Hematopoietic multipotent progenitor cell treated with erythropoietin and hydrocortisone succinate and interleukin-3 and kit ligand, for 4 days (in vitro differentiated cells): Measurements from ENCODE around the gene SLC4A4.

Source experiments
- DNase-seq: peaks from one replicate; pipeline ENCODE4 v3.0.0-alpha.2; 2015

Gene SLC4A4

GRCh38 chr4:71549516-71550160, 210.8 kb downstream of the SLC4A4 start:
- DNase-seq: no peak

- peak; percentile 5 for DNase-seq
These were observed 211.7 kb downstream of the SLC4A4 start for GRCh38 chr4:71550220-71551165.

GRCh38 chr4:71553605-71554004, 214.8 kb downstream of the SLC4A4 start:
- peak; percentile 49 for DNase-seq

- no peak for DNase-seq
These were observed 215.2 kb downstream of the SLC4A4 start for GRCh38 chr4:71554025-71554424.

GRCh38 chr4:71558248-71558647, 219.4 kb downstream of the SLC4A4 start:
- no peak for DNase-seq

GRCh38 chr4:71559957-71560571, 221.2 kb downstream of the SLC4A4 start:
- DNase-seq: no peak

- no peak for DNase-seq
These were observed 226.0 kb downstream of the SLC4A4 start for GRCh38 chr4:71564775-71565174.

- DNase-seq: no peak
These were observed 228.0 kb downstream of the SLC4A4 start for GRCh38 chr4:71566856-71567255.

GRCh38 chr4:71568131-71568530, 229.3 kb downstream of the SLC4A4 start:
- no peak for DNase-seq

- DNase-seq: peak; percentile 34
These were observed 231.7 kb downstream of the SLC4A4 start for GRCh38 chr4:71570492-71570891.

GRCh38 chr4:71571346-71571745, 232.5 kb downstream of the SLC4A4 start:
- DNase-seq: no peak

GRCh38 chr4:71583971-71584370, 245.2 kb downstream of the SLC4A4 start:
- no peak for DNase-seq

GRCh38 chr4:71584585-71584984, 245.8 kb downstream of the SLC4A4 start:
- DNase-seq: no peak

GRCh38 chr4:71586087-71586763, 247.4 kb downstream of the SLC4A4 start:
- DNase-seq: no peak

- DNase-seq: no peak
These were observed 249.2 kb downstream of the SLC4A4 start for GRCh38 chr4:71587995-71588394.

- no peak for DNase-seq
These were observed 254.0 kb downstream of the SLC4A4 start for GRCh38 chr4:71592793-71593192.

GRCh38 chr4:71593311-71593710, 254.5 kb downstream of the SLC4A4 start:
- DNase-seq: no peak

- DNase-seq: no peak
These were observed 256.8 kb downstream of the SLC4A4 start for GRCh38 chr4:71595576-71596108.

GRCh38 chr4:71599578-71599977, 260.8 kb downstream of the SLC4A4 start:
- DNase-seq: no peak

GRCh38 chr4:71602289-71602900, 263.6 kb downstream of the SLC4A4 start:
- DNase-seq: no peak

GRCh38 chr4:71604785-71605184, 266.0 kb downstream of the SLC4A4 start:
- DNase-seq: no peak

GRCh38 chr4:71607109-71607508, 268.3 kb downstream of the SLC4A4 start:
- DNase-seq: no peak
